Effector memory CD8-positive, alpha-beta T cell (primary cell): ENCODE measurements around the gene PPFIBP1.
A peak's percentile ranks its signal among the peaks of the same experiment; 100 is the strongest.
"Not testable (repeated sequence)": the region's sequence is repeated elsewhere in the genome, so short reads cannot be mapped to it uniquely, and the experiment has no call there.

ENCODE experiments used
- ATAC-seq: fragments of 150-1000 bp; cut with Tn5 transposase; replicated peaks from 2 replicates; pipeline ENCODE4 v1.10.0; 2021; ENCODE audit warnings: mild to moderate bottlenecking, moderate library complexity
- DNase-seq, 3 experiments: peaks; one replicate each; pipeline ENCODE4 v3.0.0; 2021
- H3K27ac Mint-ChIP-seq, 2 donors: one replicate each; pipeline ENCODE4 v1.8.0; 2022; ENCODE audit warnings: mild to moderate bottlenecking in 2 of 2, mixed read lengths in 2 of 2, moderate library complexity in 2 of 2
- H3K27me3 Mint-ChIP-seq, 2 donors: one replicate each; pipeline ENCODE4 v1.8.0; 2022; ENCODE audit warnings: mixed read lengths in 2 of 2
- H3K36me3 Mint-ChIP-seq: one replicate; pipeline ENCODE4 v1.8.0; 2022; ENCODE audit warnings: mild to moderate bottlenecking, moderate library complexity, mixed read lengths; ENCODE audit not compliant: insufficient read depth
- H3K4me1 Mint-ChIP-seq, 2 donors: one replicate each; pipeline ENCODE4 v1.8.0; 2022; ENCODE audit warnings: low read depth in 2 of 2, mixed read lengths in 2 of 2
- H3K4me3 Mint-ChIP-seq, 2 donors: one replicate each; pipeline ENCODE4 v1.8.0; 2022; ENCODE audit warnings: mild to moderate bottlenecking in 2 of 2, mixed read lengths in 2 of 2, moderate library complexity in 2 of 2
- H3K9me3 Mint-ChIP-seq, 2 donors: one replicate each; pipeline ENCODE4 v1.8.0; 2022; ENCODE audit warnings: mixed read lengths in 2 of 2

PPFIBP1 gene

DNA sequence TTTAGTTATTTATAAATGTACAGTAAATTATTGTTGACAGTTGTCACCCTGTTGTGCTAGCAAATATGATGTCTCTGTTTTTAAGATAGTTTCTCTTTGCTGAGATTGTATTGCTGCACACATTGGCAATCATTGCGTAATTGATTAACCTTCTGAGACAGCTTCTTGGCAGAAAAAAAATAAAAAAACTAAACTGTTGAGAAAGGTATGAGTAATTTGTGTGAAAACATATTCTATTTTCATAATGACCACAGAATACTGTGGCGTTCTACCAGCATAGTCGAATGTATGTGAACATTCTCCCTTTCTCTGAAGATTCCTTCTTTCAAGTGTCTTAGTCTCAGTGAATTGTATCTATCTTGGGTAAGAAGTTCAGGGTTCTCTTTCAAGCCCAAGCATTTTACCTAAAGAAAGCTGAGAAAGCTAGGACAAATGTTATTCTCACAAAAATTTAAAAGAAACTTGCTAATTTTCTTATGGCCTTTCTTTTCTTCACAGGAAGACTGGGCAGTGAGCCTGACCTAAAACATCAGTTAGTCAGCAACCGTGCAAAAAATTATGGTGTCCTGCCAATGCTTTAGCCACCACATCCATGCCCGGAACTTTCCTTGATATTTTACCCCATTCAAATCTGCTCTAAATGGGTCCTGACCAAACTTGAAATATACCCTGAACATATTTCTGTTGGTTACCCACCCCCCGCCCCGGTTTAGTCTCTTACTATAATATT, 103.3 kb downstream of the PPFIBP1 start:
- H3K27me3 Mint-ChIP-seq, result peaks cover 0 to 7% of the 10 kb centered on the region in 2 donors
- no peaks in the 10 kb centered on the region for H3K4me1 Mint-ChIP-seq
- ATAC-seq (no peak), DNase-seq (no peak)
- no peak overlapping the region for H3K27ac Mint-ChIP-seq
- no peak overlapping the region for H3K4me3 Mint-ChIP-seq
- H3K36me3 Mint-ChIP-seq, result no peaks in the 10 kb centered on the region
- H3K9me3 Mint-ChIP-seq, result no peaks in the 10 kb centered on the region

DNA sequence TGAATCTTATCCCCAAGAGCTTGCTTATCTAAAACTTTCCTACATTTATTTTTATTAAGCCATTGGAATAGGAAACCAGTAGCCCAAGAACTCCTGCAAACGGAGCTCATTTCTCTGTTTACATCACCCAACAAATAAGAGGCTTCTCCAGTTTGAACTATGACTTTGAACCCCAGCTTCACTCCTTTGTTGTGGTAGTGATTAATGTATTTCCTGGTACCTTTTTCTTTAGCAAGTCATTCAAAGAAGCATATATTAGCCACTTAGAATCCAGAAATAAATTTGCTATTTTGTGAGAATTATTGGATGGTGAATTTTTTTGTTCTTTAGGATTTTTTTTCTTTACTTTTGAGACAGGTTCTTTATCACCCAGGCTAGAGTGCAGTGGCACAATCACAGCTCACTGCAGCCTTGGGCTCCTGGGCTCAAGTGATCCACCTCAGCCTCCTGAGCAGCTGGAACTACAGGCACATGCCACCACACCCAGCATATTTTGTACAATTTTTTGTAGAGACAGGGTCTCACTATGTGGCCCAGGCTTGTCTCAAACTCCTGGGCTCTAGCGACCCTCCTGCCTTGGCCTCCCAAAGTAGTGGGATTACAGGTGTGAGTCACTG, 104.0 kb downstream of the PPFIBP1 start:
- DNase-seq, ATAC-seq, H3K4me1 Mint-ChIP-seq, H3K36me3 Mint-ChIP-seq, H3K27me3 Mint-ChIP-seq, H3K27ac Mint-ChIP-seq, H3K9me3 Mint-ChIP-seq, H3K4me3 Mint-ChIP-seq: not testable (repeated sequence)

DNA sequence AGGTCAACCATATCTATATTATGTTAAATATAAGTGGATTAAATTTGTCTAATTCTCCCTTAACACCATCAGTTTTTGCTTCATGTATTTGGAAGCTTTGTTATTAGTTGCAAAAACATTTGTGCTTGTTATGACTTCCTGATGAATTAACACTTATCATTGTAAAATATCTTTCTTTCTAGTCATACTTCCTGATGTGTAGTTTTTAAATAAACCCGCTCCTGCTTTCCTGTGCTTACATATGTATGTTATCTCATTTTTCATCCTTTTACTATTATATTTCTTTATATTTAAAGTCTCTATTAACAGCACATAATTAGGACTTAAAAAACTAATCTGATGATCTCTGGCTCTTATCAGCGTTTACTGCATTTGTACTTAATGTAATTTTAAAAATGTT, 106.2 kb downstream of the PPFIBP1 start:
- not testable (repeated sequence) for H3K36me3 Mint-ChIP-seq, H3K4me1 Mint-ChIP-seq, ATAC-seq, H3K27ac Mint-ChIP-seq, DNase-seq, H3K4me3 Mint-ChIP-seq, H3K9me3 Mint-ChIP-seq
- peaks cover 6 to 15% of the 10 kb centered on the region in 2 donors for H3K27me3 Mint-ChIP-seq

DNA sequence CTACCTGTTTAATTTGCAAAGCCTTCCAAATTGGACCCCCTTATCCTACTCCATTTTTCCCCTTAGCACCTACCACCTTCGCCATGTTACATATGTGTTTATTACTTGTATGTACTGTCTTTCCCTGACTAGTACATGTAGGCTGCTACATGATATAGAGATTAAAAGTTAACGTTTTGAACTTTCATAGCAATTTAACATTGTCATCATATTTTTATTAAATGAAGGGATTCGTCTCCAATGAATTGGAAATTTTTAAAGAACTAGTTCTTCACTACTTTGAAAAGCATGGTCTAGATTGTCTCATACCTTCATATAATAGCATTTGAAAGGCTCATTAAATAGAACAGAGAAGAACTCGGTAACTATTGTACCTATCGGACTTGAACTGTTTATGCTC, 107.4 kb downstream of the PPFIBP1 start:
- DNase-seq, result no peak
- ATAC-seq, result no peak

DNA sequence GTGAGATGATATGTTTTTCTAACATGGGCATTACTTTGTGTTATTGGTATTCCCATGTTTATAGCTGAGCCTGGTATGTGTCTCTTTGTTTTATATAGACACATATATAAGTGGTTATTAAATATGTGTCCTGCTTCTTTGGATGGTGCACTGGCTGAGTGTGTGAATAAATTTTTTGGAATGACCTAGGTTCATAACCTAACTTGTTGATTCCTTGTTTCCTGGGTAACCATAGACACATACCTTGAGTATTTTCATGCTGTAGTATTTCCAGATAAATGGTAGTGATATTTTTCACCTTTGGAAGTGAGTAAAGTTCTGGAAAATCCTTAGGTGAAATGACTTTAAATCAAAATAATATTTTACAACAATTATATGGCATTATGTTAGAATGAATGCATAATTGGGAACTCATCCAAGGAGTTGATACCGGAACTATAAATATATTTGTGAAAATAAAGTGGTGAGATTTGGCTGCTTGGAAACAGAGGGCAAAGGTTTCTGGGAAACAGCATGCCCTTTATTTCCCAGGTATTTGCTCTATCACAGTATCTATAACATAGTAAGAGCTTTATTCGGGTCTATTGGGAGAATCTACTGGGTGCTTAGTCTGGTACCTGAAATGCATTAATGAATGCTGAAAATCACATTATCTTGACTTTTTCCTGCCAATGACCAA, 107.9 kb downstream of the PPFIBP1 start:
- Mint-ChIP-seq H3K27me3 (peaks cover 6 to 15% of the 10 kb centered on the region in 2 donors), H3K4me1 (no peaks in the 10 kb centered on the region), H3K27ac (no peak overlapping the region), H3K9me3 (no peaks in the 10 kb centered on the region), H3K36me3 (no peaks in the 10 kb centered on the region), H3K4me3 (no peak overlapping the region)
- ATAC-seq (no peak), DNase-seq (no peak)

More for the DNA sequence above, 107.4 kb downstream of the PPFIBP1 start:
- Mint-ChIP-seq H3K9me3 (no peaks in the 10 kb centered on the region), H3K4me1 (no peaks in the 10 kb centered on the region), H3K4me3 (no peak overlapping the region), H3K27ac (no peak overlapping the region), H3K27me3 (peaks cover 6 to 15% of the 10 kb centered on the region in 2 donors), H3K36me3 (no peaks in the 10 kb centered on the region)

DNA sequence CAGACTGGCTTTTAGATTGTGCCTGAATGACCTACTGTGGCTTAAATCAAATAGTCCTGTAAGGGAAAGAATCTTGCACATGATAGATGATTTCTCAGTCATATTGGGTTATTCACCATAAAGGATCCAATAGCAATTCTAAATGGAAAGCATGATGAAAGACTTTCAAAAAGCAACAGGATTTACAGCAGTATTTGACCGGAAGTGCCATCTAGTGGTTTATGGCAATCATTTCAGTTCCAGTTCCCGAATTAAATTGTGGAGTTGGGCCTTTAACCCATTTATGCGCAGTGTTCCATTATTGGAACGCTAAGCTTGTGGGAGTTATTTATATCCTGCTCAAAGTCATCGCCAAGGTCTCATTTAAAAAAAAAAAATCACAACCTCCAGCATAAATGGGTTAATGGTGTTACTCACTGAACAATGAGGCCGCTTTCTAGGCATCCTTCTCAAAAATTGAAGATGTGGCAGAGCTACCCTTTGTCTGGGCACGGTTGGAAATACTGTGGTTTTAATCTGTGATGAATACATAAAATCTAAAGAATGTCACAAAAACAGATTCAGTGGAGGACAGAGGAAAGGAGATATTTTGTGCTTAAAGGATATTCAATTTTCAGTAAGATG, 111.5 kb downstream of the PPFIBP1 start:
- no peak overlapping the region for H3K27ac Mint-ChIP-seq
- ATAC-seq (no peak), DNase-seq (no peak)
- peaks cover 6 to 29% of the 10 kb centered on the region in 2 donors for H3K27me3 Mint-ChIP-seq
- no peak overlapping the region for H3K4me3 Mint-ChIP-seq
- H3K9me3 Mint-ChIP-seq, result no peaks in the 10 kb centered on the region
- H3K36me3 Mint-ChIP-seq, result no peaks in the 10 kb centered on the region
- H3K4me1 Mint-ChIP-seq, result peaks cover 0 to 4% of the 10 kb centered on the region in 2 donors

DNA sequence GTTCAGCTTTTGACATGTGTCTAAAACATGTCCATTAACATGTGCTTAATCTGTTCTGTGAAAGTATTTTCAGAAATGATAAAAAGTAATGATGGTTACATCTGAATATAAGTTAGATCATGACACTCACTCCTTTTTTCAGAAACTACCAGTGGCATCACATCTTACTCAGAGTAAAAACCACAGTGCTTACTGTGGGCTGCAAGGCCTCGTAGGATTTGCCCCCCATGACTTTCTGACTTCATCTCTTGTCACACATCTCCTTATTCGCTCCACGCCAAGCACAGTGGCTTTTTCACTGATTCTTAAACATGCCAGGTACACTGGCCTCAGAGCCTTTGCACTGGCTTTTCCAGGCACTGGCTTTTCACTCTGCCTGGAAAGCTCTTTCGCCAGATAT, 112.6 kb downstream of the PPFIBP1 start:
- peaks cover 6 to 23% of the 10 kb centered on the region in 2 donors for H3K27me3 Mint-ChIP-seq
- not testable (repeated sequence) for H3K36me3 Mint-ChIP-seq, H3K9me3 Mint-ChIP-seq, ATAC-seq, DNase-seq, H3K4me1 Mint-ChIP-seq, H3K27ac Mint-ChIP-seq, H3K4me3 Mint-ChIP-seq

DNA sequence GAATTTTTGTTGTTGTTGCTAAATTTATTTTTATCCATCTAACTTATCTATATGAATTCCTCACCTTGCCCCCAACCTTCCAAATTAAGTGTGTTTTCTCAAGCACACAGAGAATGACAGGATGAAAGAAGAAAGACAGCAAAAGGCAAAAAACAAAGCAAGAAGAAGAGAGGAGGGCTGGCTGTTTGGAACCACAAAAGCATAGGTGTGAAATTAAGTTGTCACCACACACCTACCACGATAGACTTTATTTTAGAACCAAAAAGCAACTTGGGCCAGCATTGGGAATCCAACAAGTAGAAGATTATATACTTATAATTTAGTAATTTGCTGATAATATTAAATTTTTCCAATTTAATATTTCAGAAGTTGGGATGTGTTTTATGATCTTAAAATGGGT, 113.5 kb downstream of the PPFIBP1 start:
- peaks cover 0 to 4% of the 10 kb centered on the region in 2 donors for H3K4me1 Mint-ChIP-seq
- ATAC-seq (no peak), DNase-seq (no peak)
- peak overlapping the region in 1 of 2 donors; percentile 7 for H3K27ac Mint-ChIP-seq
- no peaks in the 10 kb centered on the region for H3K9me3 Mint-ChIP-seq
- H3K27me3 Mint-ChIP-seq, result peaks cover 6 to 27% of the 10 kb centered on the region in 2 donors
- H3K36me3 Mint-ChIP-seq, result no peaks in the 10 kb centered on the region
- no peak overlapping the region for H3K4me3 Mint-ChIP-seq

DNA sequence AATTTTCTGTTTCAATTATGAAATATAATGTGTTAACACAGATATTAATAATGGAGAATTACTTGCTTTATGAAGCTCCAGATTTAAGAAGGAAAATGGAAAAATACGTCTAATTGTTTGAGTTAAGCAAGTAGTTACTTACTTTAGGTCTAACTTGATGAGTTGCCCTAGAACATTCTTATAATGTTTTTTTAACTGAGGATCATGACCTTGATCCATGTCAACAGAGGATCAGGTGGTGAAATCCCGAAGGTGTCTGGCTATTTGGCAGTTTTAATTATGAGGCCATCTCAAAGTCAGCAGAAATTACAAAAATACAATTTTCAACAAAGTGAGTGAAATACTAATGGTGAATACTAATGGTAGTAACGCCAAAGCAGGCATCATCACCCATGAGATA, 115.3 kb downstream of the PPFIBP1 start:
- DNase-seq (no peak), ATAC-seq (no peak)
- H3K4me3 Mint-ChIP-seq, result no peak overlapping the region
- no peaks in the 10 kb centered on the region for H3K36me3 Mint-ChIP-seq
- peaks cover 4 to 26% of the 10 kb centered on the region in 2 donors for H3K27me3 Mint-ChIP-seq
- no peak overlapping the region for H3K27ac Mint-ChIP-seq
- no peaks in the 10 kb centered on the region for H3K9me3 Mint-ChIP-seq
- H3K4me1 Mint-ChIP-seq, result peaks cover 0 to 4% of the 10 kb centered on the region in 2 donors

DNA sequence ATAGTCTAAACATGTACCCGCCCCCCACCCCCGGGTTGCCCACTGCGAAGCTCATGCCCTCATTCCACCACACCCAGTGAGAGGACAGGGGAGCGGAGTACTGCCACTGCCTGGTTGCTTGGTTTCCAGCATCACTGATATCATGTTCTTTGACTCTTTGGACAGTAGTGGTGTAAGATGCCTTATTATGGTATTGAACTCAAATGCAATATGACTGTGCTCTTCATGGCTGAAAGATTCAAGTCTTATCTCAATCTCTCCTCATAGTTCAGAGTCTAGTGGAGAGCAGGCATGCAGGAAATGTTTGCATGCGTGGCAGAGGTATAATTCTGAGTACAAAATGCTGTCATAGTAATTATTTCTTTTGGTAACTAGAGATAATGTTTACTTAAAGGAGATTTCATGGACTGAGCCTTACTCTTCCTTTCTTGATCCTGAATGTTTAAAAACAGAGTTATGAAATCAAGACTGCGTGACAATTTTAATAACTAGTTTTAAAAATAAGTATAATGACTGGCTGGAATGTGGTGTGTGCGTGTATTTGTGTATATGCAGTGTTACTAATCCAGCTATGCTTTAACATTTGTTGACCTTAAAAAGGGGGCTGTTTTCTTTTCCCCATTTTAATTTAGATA, 116.7 kb downstream of the PPFIBP1 start:
- not testable (repeated sequence) for H3K4me3 Mint-ChIP-seq, ATAC-seq, H3K36me3 Mint-ChIP-seq, H3K4me1 Mint-ChIP-seq, H3K9me3 Mint-ChIP-seq, H3K27ac Mint-ChIP-seq, DNase-seq
- peaks cover 0 to 21% of the 10 kb centered on the region in 2 donors for H3K27me3 Mint-ChIP-seq

DNA sequence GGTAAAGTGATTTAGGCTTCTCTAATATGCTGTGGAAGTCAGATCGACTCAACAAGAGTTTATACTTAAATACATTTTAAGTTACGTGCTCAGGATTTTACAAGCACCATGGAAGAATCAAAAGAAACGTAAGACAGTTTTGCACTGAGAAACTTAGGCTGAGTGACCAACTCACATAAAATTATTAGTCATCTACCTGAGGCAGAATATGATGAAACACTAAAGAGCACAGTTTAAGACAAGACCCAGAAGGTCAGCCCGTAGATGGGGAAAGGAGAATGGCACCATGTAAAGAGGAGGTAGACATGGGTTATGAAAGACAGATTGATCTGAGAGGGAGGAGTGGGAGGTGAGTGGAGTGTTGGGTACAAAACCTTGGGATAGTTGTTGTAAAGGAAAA, 118.4 kb downstream of the PPFIBP1 start:
- DNase-seq, ATAC-seq, H3K36me3 Mint-ChIP-seq, H3K4me3 Mint-ChIP-seq, H3K4me1 Mint-ChIP-seq, H3K27ac Mint-ChIP-seq, H3K9me3 Mint-ChIP-seq: not testable (repeated sequence)
- H3K27me3 Mint-ChIP-seq, result peaks cover 0 to 18% of the 10 kb centered on the region in 2 donors

DNA sequence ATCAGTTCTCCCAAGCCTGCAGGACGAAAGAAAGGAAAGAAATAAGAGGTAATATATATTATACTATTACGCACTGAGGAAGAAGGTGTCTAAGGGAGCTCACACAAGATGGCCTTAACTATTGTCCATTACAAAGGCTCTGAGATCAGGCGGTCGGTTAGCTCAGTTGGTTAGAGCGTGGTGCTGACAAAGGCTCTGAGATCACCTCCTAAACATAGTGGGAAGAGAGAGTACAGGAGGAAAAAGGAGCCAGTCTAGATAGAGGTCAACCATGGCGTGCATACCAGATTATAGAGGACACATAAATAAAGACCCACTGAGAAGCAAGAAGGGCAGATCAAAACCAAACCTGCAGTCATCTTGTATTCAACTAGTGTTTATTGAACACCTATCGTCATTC, 118.9 kb downstream of the PPFIBP1 start:
- not testable (repeated sequence) for H3K4me1 Mint-ChIP-seq, H3K9me3 Mint-ChIP-seq, H3K4me3 Mint-ChIP-seq, DNase-seq, H3K36me3 Mint-ChIP-seq, ATAC-seq, H3K27ac Mint-ChIP-seq
- peaks cover 0 to 12% of the 10 kb centered on the region in 2 donors for H3K27me3 Mint-ChIP-seq

DNA sequence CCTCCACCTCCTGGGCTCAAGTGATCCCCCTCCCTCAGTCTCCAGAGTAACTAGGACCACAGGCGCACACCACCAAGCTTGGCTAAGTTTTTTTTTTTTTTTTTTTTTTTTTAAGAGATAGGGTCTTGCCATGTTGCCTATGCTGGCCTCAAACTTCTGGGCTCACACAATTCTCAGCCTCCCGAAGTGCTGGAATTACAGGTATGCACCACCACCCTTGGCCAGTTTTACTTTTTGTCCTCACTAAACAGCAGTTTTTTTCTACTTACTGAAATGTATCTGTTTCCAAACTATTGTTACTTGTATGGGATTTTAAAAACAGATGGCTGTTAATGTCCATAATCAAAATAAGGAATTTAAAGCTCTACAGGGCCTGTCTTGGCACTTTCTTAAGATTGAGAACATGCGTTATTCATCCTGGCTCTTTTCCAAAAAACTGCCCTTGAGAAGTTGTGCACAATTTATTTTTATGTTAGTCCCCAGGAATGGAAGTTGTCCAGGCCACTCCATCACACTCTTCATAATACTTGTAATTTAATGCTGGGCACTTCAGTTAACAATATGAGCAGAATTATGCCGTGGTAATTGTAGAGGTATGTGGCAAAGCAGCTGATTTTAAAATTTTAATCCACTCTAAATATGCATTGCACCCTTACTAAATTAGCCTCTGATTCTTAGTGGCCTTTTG, 120.3 kb downstream of the PPFIBP1 start:
- Mint-ChIP-seq H3K27me3 (peaks cover 0 to 12% of the 10 kb centered on the region in 2 donors), H3K4me3 (no peak overlapping the region), H3K4me1 (no peaks in the 10 kb centered on the region), H3K9me3 (no peaks in the 10 kb centered on the region), H3K27ac (no peak overlapping the region), H3K36me3 (no peaks in the 10 kb centered on the region)
- ATAC-seq (no peak), DNase-seq (no peak)
